Duodenal mucosa (tissue), 2 donors: ENCODE measurements around the gene MYH16.
"Not testable (repeated sequence)": the region's sequence is repeated elsewhere in the genome, so short reads cannot be mapped to it uniquely, and the experiment has no call there.

Source experiments
- H3K27ac ChIP-seq: one replicate; pipeline ENCODE4 v1.7.0; 2013; ENCODE audit warnings: low read depth, low read length
- H3K27me3 ChIP-seq, 2 donors: one replicate each; pipeline ENCODE4 v1.7.0; 2013; ENCODE audit warnings: low read length in 2 of 2, control low read depth in 1 of 2; ENCODE audit not compliant: insufficient read depth in 2 of 2, control insufficient read depth in 1 of 2
- H3K36me3 ChIP-seq, 2 donors: one replicate each; pipeline ENCODE4 v1.7.0; 2013; ENCODE audit warnings: low read length in 2 of 2, control low read depth in 1 of 2; ENCODE audit not compliant: insufficient read depth in 2 of 2, control insufficient read depth in 1 of 2
- H3K4me1 ChIP-seq, 2 donors: one replicate each; pipeline ENCODE4 v1.7.0; 2013; ENCODE audit warnings: low read length in 2 of 2, control low read depth in 1 of 2; ENCODE audit not compliant: insufficient read depth in 2 of 2, control insufficient read depth in 1 of 2
- H3K4me3 ChIP-seq, 2 donors: one replicate each; pipeline ENCODE4 v1.7.0; 2013; ENCODE audit warnings: low read length in 2 of 2, low read depth in 1 of 2
- H3K9ac ChIP-seq, 2 donors: one replicate each; pipeline ENCODE4 v1.7.0; 2013; ENCODE audit warnings: low read length in 2 of 2, low read depth in 1 of 2
- H3K9me3 ChIP-seq, 2 donors: one replicate each; pipeline ENCODE4 v1.7.0; 2013; ENCODE audit warnings: low read length in 2 of 2, control low read depth in 1 of 2; ENCODE audit not compliant: control insufficient read depth in 1 of 2

Gene MYH16

DNA sequence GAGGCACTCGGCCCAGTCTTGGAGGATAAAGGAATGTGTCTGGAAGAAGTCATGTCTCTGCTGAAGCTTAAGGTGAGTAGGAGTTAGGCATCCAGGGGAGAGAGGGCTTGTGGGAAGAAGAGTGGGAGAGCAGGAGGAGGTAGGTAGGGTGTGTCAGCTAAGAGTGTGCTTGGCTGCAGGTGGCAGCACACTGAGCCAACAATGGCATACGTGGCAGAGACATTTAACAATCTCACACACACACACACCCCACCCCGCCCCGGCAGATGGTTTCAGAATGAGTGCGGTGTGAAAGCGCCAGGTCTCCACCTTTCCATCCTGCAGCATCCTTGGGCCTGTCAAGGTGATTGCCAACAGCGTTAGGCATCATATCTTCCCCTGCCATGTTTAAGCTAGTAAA, 41.9 kb downstream of the MYH16 start:
- H3K27ac ChIP-seq: no peak overlapping the region
- H3K27me3 ChIP-seq: no peaks in the 10 kb centered on the region
- no peak overlapping the region for H3K9ac ChIP-seq
- peaks cover 4 to 7% of the 10 kb centered on the region in 2 donors for H3K4me1 ChIP-seq
- H3K36me3 ChIP-seq: no peaks in the 10 kb centered on the region
- no peak overlapping the region for H3K4me3 ChIP-seq
- H3K9me3 ChIP-seq: peaks cover 0 to 2% of the 10 kb centered on the region in 2 donors

DNA sequence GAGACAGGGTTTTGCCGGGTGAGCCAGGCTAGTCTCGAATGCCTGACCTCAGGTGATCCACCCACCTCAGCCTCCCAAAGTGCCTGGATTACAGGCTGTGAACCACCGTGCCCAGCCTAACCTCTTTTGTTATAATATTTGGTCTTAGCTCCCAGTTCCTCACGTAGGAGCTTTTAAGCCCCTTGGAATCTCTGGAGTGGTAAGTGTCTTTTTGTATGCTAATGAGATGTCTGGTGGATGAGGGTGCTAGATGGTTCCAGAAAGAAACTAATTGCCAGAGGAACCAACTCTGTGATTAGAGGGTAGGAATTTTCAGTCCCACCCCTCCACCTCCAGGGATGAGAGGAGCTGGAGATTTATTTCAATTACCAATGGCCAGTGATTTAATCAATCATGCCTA, 47.7 kb downstream of the MYH16 start:
- H3K9ac ChIP-seq: no peak overlapping the region
- no peaks in the 10 kb centered on the region for H3K27me3 ChIP-seq
- peaks cover 7 to 8% of the 10 kb centered on the region in 2 donors for H3K4me1 ChIP-seq
- no peaks in the 10 kb centered on the region for H3K36me3 ChIP-seq
- no peaks in the 10 kb centered on the region for H3K9me3 ChIP-seq
- no peak overlapping the region for H3K4me3 ChIP-seq
- no peak overlapping the region for H3K27ac ChIP-seq

DNA sequence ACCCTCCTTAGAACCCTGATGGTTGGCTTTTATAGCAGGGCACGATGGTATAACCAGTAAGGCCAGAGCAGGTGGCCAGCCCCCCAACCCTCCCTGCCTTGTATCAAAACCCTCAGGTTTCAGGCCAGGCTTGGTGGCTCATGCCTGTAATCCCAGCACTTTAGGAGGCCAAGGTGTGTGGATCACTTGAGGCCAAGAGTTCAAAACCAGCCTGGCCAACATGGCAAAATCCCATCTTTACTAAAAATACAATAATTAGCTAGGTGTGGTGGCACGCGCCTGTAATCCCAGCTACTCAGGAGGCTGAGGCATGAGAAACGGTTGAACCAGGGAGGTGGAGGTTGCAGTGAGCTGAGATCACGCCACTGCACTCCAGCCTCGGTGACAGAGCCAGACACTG, 50.0 kb downstream of the MYH16 start:
- H3K4me3 ChIP-seq, H3K9me3 ChIP-seq, H3K27me3 ChIP-seq, H3K36me3 ChIP-seq, H3K9ac ChIP-seq, H3K27ac ChIP-seq: not testable (repeated sequence)
- peaks cover 11 to 21% of the 10 kb centered on the region in 2 donors for H3K4me1 ChIP-seq

DNA sequence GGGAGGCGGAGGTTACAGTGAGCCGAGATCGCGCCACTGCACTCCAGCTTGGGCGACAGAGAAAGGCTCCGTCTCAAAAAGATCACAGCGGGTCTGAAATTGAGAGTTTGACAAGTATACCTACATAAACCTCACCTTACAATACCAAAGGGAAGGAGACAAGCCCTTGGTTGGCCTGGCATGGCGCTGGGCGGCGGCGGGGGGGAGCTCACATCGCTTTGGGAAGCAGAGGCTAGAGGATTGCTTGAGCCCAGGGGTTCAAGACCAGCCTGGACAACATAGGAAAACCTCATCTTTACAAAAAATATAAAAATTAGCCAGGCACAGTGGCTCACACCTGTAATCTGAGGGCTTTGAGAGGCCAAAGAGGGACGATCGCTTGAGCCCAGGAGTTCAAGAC, 51.9 kb downstream of the MYH16 start:
- Histone ChIP-seq H3K36me3 (no peaks in the 10 kb centered on the region), H3K27me3 (no peaks in the 10 kb centered on the region), H3K9me3 (no peaks in the 10 kb centered on the region), H3K9ac (peak overlapping the region in 1 of 2 donors; percentile 93), H3K4me1 (peaks cover 19 to 32% of the 10 kb centered on the region in 2 donors), H3K27ac (no peak overlapping the region), H3K4me3 (peak overlapping the region in 1 of 2 donors; percentile 99)

DNA sequence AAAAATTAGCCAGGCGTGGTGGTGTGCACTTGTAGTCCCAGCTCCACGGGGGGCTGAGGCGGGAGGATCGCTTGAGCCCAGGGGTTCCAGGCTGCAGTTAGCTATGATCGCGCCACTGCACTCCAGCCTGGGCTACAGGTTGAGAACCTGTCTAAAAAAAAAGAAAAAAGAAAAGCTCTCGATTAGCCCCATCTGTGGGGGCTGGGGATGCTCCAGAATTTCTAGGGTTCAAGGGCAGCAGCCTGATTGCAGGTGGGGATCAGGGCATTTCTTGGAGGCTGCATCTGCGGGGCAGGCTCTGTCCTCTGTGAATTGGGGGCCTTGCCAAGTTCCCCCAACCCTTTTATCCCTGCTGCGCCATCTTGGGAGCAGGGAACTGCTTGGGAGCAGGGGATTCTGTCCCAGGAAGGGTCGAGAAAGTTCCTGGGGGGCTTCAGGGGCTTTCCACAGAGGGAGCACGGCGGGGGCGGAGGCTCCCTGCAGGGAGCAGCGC, 52.4 kb downstream of the MYH16 start:
- Histone ChIP-seq H3K9me3 (no peaks in the 10 kb centered on the region), H3K4me1 (peaks cover 24 to 36% of the 10 kb centered on the region in 2 donors), H3K9ac (peak overlapping the region; percentile 88 to 93), H3K4me3 (peak overlapping the region; percentile 96 to 99), H3K27ac (no peak overlapping the region), H3K27me3 (no peaks in the 10 kb centered on the region), H3K36me3 (no peaks in the 10 kb centered on the region)

DNA sequence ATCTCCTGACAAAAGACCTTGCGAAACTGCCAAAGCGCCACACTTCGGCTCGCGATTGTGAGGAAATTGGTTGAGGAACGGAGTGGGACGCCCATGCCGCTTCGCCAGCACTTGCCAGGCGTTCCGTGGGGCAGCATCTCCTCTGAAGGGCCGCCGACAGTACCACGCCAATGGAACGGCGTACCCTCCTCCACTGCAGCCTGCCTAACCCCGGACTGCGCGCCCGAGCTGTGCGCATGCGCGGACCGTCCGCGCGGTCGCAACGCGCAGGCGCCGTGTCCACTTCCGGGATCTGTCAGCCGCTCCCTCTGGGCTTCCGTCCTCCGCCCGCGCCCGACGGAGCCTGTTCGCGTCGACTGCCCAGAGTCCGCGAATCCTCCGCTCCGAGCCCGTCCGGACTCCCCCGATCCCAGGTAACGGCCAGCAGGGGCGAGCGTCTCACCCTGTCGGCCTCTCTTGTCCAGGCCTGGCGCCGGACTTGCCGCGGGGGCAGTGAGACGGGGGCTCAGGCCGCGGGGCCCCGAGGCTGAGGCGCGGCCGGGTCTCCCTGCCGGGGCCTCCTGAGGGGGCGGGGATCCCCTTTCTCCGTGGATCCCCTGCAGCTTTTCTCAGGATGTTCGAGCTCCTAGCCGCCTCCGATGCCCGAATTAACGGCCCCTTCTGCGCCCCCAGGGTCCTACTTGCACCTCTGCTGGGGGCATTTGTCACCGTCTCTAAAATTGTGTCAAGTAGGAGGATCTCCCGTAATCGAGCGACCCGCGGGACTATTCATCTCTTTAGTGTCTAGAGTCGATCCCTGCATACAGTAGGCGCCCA, 53.2 kb downstream of the MYH16 start, which contains the start of gene ARPC1A:
Gene ARPC1A (plus strand): TSS at position 307 of the 816 bp plus-strand sequence. CDS start 7,456 bp downstream, outside the sequence.
- Histone ChIP-seq H3K4me1 (peaks cover 30 to 43% of the 10 kb centered on the region in 2 donors), H3K4me3 (peak within 1 kb of the TSS; percentile 96 to 99), H3K9me3 (no peaks in the 10 kb centered on the region), H3K9ac (peak within 1 kb of the TSS; percentile 88 to 93), H3K27me3 (no peaks in the 10 kb centered on the region), H3K27ac (peak within 1 kb of the TSS; percentile 65), H3K36me3 (no peaks in the 10 kb centered on the region)

DNA sequence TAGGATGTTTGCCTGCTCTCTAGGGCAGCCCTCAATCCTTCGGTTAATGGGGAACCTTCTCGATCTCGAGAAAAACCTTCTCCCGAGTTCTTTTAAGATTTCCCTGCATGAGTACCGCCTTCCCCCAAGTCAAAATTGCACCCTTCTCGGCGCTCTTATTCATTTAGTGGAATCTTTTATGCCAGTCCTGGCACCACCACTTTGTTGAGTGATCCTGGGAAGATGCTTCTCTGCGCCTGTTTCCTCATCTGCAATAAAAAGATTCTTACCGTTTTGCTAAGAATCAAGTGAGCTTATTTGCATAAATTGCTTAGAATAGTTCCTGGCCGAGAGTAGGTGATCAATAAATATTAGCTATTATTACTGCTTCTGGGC, 53.8 kb downstream of the MYH16 start:
- Histone ChIP-seq H3K4me1 (peaks cover 35 to 49% of the 10 kb centered on the region in 2 donors), H3K27ac (peak overlapping the region; percentile 65), H3K27me3 (no peaks in the 10 kb centered on the region), H3K36me3 (no peaks in the 10 kb centered on the region), H3K4me3 (peak overlapping the region; percentile 96 to 99), H3K9me3 (no peaks in the 10 kb centered on the region), H3K9ac (peak overlapping the region; percentile 88 to 93)

DNA sequence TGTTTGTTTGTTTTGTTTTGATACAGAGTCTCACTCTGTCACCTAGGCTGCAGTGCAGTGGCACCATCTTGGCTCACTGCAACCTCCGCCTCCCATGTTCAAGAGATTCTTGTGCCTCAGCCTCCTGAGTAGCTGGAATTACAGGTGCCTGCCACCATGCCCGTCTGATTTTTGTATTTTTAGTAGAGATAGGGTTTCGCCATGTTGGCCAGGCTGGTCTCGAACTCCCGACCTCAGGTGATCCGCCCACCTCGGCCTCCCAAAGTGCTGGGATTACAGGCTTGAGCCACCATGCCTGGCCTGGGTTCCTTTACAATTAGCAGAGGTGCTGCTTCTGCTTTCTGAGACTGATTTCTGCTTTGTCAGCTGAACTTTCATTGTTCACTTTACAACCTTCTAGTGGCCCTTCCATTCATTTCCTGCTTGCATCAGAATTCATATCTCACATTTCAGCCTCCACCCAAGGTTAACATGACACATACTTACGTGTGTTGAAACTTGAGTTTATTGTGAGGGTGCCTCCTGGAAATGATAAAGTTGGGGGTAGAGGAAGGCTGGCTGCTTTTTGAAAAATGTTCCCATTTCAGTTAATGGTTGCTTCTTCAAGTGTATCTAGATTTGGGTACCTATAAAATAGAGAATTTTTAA, 57.8 kb downstream of the MYH16 start:
- peaks cover 35 to 40% of the 10 kb centered on the region in 2 donors for H3K4me1 ChIP-seq
- H3K27ac ChIP-seq: peak overlapping the region; percentile 30
- peak overlapping the region in 1 of 2 donors; percentile 2 for H3K9ac ChIP-seq
- H3K4me3 ChIP-seq, H3K27me3 ChIP-seq, H3K9me3 ChIP-seq: not testable (repeated sequence)
- peaks cover 7 to 23% of the 10 kb centered on the region in 2 donors for H3K36me3 ChIP-seq

DNA sequence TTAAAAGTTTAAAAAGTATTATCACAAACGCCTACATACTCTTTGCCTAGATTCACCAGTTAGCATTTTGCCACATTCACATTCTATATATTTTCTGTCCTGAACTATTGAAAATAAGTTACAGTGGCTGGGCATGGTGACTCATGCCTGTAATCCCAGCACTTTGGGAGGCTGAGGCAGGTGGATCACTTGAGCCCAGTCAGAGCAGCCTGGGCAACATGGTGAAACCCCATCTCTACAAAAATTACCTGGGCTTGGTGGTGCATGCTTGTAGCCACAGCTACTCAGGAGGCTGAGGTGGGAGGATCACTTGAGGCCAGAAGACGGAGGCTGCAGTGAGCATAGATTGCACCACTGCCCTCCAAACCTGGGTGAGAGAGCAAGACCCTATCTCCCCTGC, 58.4 kb downstream of the MYH16 start:
- Histone ChIP-seq H3K4me3 (no peak overlapping the region), H3K4me1 (peaks cover 35 to 39% of the 10 kb centered on the region in 2 donors), H3K27ac (no peak overlapping the region), H3K27me3 (no peaks in the 10 kb centered on the region), H3K9ac (no peak overlapping the region), H3K36me3 (peaks cover 10 to 27% of the 10 kb centered on the region in 2 donors), H3K9me3 (no peaks in the 10 kb centered on the region)

DNA sequence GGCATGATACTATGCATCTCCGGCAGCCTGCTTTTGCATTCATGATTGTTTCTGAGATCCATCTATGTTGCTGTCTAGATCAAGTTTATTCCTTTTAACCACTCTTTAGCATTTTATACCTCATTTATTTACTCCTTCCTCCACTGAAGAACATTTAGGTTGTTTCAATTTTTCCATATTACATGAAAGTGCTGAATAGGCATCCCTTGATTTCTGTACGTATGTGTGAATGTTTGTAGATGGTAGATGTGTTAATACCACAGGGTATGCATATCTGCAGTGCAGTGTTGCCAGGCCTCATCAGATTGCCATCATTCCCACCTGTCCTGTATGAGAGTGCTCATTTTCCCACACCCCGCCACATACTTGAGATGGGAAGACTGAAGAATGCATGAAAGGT, 67.0 kb downstream of the MYH16 start:
- Histone ChIP-seq H3K27ac (no peak overlapping the region), H3K9me3 (no peaks in the 10 kb centered on the region), H3K4me1 (no peaks in the 10 kb centered on the region), H3K36me3 (peaks cover 31 to 71% of the 10 kb centered on the region in 2 donors), H3K9ac (no peak overlapping the region), H3K27me3 (no peaks in the 10 kb centered on the region), H3K4me3 (no peak overlapping the region)
